ENCODE measurements around the gene SMARCC2.
"Not testable (repeated sequence)": the region's sequence is repeated elsewhere in the genome, so short reads cannot be mapped to it uniquely, and the experiment has no call there.

Gene SMARCC2

GRCh38 chr12:56162468-56163290, 26.6 kb downstream of the SMARCC2 start:
- DNase-seq = no peak

- no peak for DNase-seq
Observed at GRCh38 chr12:56161690-56162351, 27.5 kb downstream of the SMARCC2 start.

GRCh38 chr12:56160894-56161689, 28.2 kb downstream of the SMARCC2 start:
- DNase-seq = no peak

- DNase-seq = peak; percentile 55
Observed at GRCh38 chr12:56160193-56160763, 29.0 kb downstream of the SMARCC2 start.

- no peak for DNase-seq
Observed at GRCh38 chr12:56159482-56160192, 29.6 kb downstream of the SMARCC2 start.

GRCh38 chr12:56158926-56159461, 30.3 kb downstream of the SMARCC2 start:
- peak; percentile 18 for DNase-seq

GRCh38 chr12:56158029-56158925, 31.0 kb downstream of the SMARCC2 start, which contains the start of gene MYL6:
TSS of gene MYL6 (plus strand) at chr12:56158359. CDS start at chr12:56158402, 43 bp downstream.
- peak; percentile 94 for DNase-seq

GRCh38 chr12:56157201-56158028, 31.9 kb downstream of the SMARCC2 start:
- DNase-seq = peak; percentile 64

- not testable (repeated sequence) for DNase-seq
Observed at GRCh38 chr12:56156464-56157200, 32.7 kb downstream of the SMARCC2 start.

GRCh38 chr12:56155256-56155845, 33.9 kb downstream of the SMARCC2 start:
- no peak for DNase-seq

- DNase-seq = no peak
Observed at GRCh38 chr12:56154818-56155217, 34.5 kb downstream of the SMARCC2 start.

GRCh38 chr12:56154246-56154771, 35.0 kb downstream of the SMARCC2 start:
- DNase-seq = no peak

GRCh38 chr12:56153678-56154065, 35.6 kb downstream of the SMARCC2 start:
- no peak for DNase-seq

GRCh38 chr12:56152756-56153677, 36.3 kb downstream of the SMARCC2 start:
- DNase-seq = no peak

GRCh38 chr12:56152132-56152755, 37.0 kb downstream of the SMARCC2 start, which contains the start of gene MYL6B:
TSS of gene MYL6B (plus strand) at chr12:56152587. CDS start at chr12:56153919, 1,332 bp downstream.
- peak; percentile 87 for DNase-seq

GRCh38 chr12:56151672-56152131, 37.6 kb downstream of the SMARCC2 start:
- peak; percentile 52 for DNase-seq

GRCh38 chr12:56150563-56150962, 38.7 kb downstream of the SMARCC2 start:
- no peak for DNase-seq
